HG02642 (cell line): ENCODE data around the gene CDC42BPB.

ENCODE experiments used
- ATAC-seq: cut with Tn5 transposase; IDR thresholded peaks from one replicate; pipeline ENCODE4 v1.9.1; 2021; ENCODE audit warnings: mild to moderate bottlenecking; ENCODE audit not compliant: unreplicated experiment, poor library complexity

The CDC42BPB gene

GRCh38 chr14:103094406-103095209 lies 37.3 kb upstream of the CDC42BPB start, which contains the start of gene EXOC3L4:
EXOC3L4 (plus strand) TSS chr14:103094725; CDS start chr14:103100220, 5,495 bp downstream.
- no peak for ATAC-seq

- no peak for ATAC-seq
Observed at GRCh38 chr14:103093856-103094405, 36.6 kb upstream of the CDC42BPB start.

- ATAC-seq: no peak
Observed at GRCh38 chr14:103091883-103092222, 34.5 kb upstream of the CDC42BPB start.

GRCh38 chr14:103091041-103091882 lies 33.9 kb upstream of the CDC42BPB start:
- peak; percentile 64 for ATAC-seq

GRCh38 chr14:103090481-103091020 lies 33.2 kb upstream of the CDC42BPB start:
- ATAC-seq: no peak

- no peak for ATAC-seq
Observed at GRCh38 chr14:103089386-103090335, 32.3 kb upstream of the CDC42BPB start.

GRCh38 chr14:103088921-103089320 lies 31.6 kb upstream of the CDC42BPB start:
- no peak for ATAC-seq

GRCh38 chr14:103087343-103087835 lies 30.0 kb upstream of the CDC42BPB start:
- no peak for ATAC-seq

- no peak for ATAC-seq
Observed at GRCh38 chr14:103086771-103087342, 29.5 kb upstream of the CDC42BPB start.

GRCh38 chr14:103085106-103086091 lies 28.1 kb upstream of the CDC42BPB start:
- ATAC-seq: no peak

GRCh38 chr14:103084021-103084919 lies 26.9 kb upstream of the CDC42BPB start, which contains the start of gene LBHD2:
LBHD2 (plus strand) TSS chr14:103084210; CDS start chr14:103086013, 1,803 bp downstream.
- no peak for ATAC-seq

- ATAC-seq: no peak
Observed at GRCh38 chr14:103081951-103082350, 24.6 kb upstream of the CDC42BPB start.

- ATAC-seq: no peak
Observed at GRCh38 chr14:103078860-103079587, 21.7 kb upstream of the CDC42BPB start.

- peak; percentile 66 for ATAC-seq
Observed at GRCh38 chr14:103078420-103078749, 21.0 kb upstream of the CDC42BPB start.

GRCh38 chr14:103074729-103075367 lies 17.5 kb upstream of the CDC42BPB start:
- no peak for ATAC-seq
